HUES64 (cell line): ENCODE results near the gene OR2C3. TPM values are rescaled to one million over a fixed set of nuclear protein-coding genes. Genes with fewer than 3 reads are reported as not detected.

ENCODE experiments used
- H3K27ac ChIP-seq: 2 replicates; pipeline ENCODE4 v1.7.0; 2013; ENCODE audit warnings: low read depth, low read length, inconsistent platforms
- H3K27me3 ChIP-seq: 2 replicates; pipeline ENCODE4 v1.6.1; 2013; ENCODE audit warnings: mild to moderate bottlenecking, low read length; ENCODE audit not compliant: insufficient read depth
- H3K36me3 ChIP-seq: 2 replicates; pipeline ENCODE4 v1.6.1; 2013; ENCODE audit warnings: mild to moderate bottlenecking, low read length; ENCODE audit not compliant: insufficient read depth
- H3K4me1 ChIP-seq: 2 replicates; pipeline ENCODE4 v1.6.1; 2013; ENCODE audit warnings: mild to moderate bottlenecking, low read length, moderate library complexity; ENCODE audit not compliant: insufficient read depth
- H3K4me3 ChIP-seq: 2 replicates; pipeline ENCODE4 v1.5.1; 2013; ENCODE audit warnings: mild to moderate bottlenecking, low read length, moderate library complexity
- H3K9ac ChIP-seq: 2 replicates; pipeline ENCODE4 v1.6.1; 2013; ENCODE audit warnings: mild to moderate bottlenecking, low read depth, low read length
- H3K9me3 ChIP-seq: 2 replicates; pipeline ENCODE4 v1.6.1; 2013; ENCODE audit warnings: low read depth, low read length; ENCODE audit not compliant: insufficient read depth
- WGBS: fragments of 150-250, 120-280 bp; methylation state at CpG from one replicate; pipeline ENCODE4 v1.1.7; 2013; ENCODE audit warnings: missing lambda C conversion rate; 5-methylcytosine and 5-hydroxymethylcytosine counted together
- polyA plus RNA-seq, 2 experiments: library from polyadenylated mRNA; stranded (reverse); fragments of 50-300 nt; gene quantifications; one replicate each; pipeline ENCODE4 v1.2.3, GENCODE V29; 2013

OR2C3 gene
- not detected for polyA plus RNA-seq (2013, experiment 1 of 2)
- not detected for polyA plus RNA-seq (2013, experiment 2 of 2)

GRCh38 chr1:247536340-247536739 lies at the start of gene OR2C3:
OR2C3 (minus strand) TSS chr1:247536440; CDS start chr1:247532511, 3,929 bp downstream.
- H3K9me3 ChIP-seq: no peaks in the 10 kb centered on the region
- no peaks in the 10 kb centered on the region for H3K36me3 ChIP-seq
- H3K27me3 ChIP-seq: no peaks in the 10 kb centered on the region
- no peaks in the 10 kb centered on the region for H3K4me1 ChIP-seq
- no peak within 1 kb of the TSS for H3K9ac ChIP-seq
- no peak within 1 kb of the TSS for H3K27ac ChIP-seq
- H3K4me3 ChIP-seq: no peak within 1 kb of the TSS
- 66% methylated on average over 2 of the region's 2 CpGs for WGBS

GRCh38 chr1:247578946-247579460 lies 42.8 kb upstream of the OR2C3 start:
- Histone ChIP-seq H3K4me1 (no peaks in the 10 kb centered on the region), H3K27me3 (no peaks in the 10 kb centered on the region), H3K9me3 (no peaks in the 10 kb centered on the region), H3K9ac (no peak overlapping the region), H3K27ac (no peak overlapping the region), H3K4me3 (no peak overlapping the region), H3K36me3 (no peaks in the 10 kb centered on the region)
- WGBS: 92% methylated on average over 5 of the region's 5 CpGs

GRCh38 chr1:247576514-247576913 lies 40.3 kb upstream of the OR2C3 start:
- no peaks in the 10 kb centered on the region for H3K27me3 ChIP-seq
- H3K9me3 ChIP-seq: no peaks in the 10 kb centered on the region
- no peaks in the 10 kb centered on the region for H3K36me3 ChIP-seq
- 65% methylated on average over 2 of the region's 3 CpGs for WGBS
- no peak overlapping the region for H3K9ac ChIP-seq
- no peaks in the 10 kb centered on the region for H3K4me1 ChIP-seq
- no peak overlapping the region for H3K27ac ChIP-seq
- no peak overlapping the region for H3K4me3 ChIP-seq

GRCh38 chr1:247574664-247575063 lies 38.4 kb upstream of the OR2C3 start:
- Histone ChIP-seq H3K9me3 (no peaks in the 10 kb centered on the region), H3K9ac (no peak overlapping the region), H3K27me3 (no peaks in the 10 kb centered on the region)

GRCh38 chr1:247574236-247574635 lies 38.0 kb upstream of the OR2C3 start:
- H3K4me3 ChIP-seq: no peak overlapping the region
- H3K27ac ChIP-seq: no peak overlapping the region
- no peaks in the 10 kb centered on the region for H3K9me3 ChIP-seq
- H3K4me1 ChIP-seq: no peaks in the 10 kb centered on the region
- WGBS: no CpG with 5 or more reads among the region's 1 CpG
- H3K27me3 ChIP-seq: no peaks in the 10 kb centered on the region
- H3K9ac ChIP-seq: no peak overlapping the region
- no peaks in the 10 kb centered on the region for H3K36me3 ChIP-seq

More at GRCh38 chr1:247574664-247575063, 38.4 kb upstream of the OR2C3 start:
- Histone ChIP-seq H3K4me1 (no peaks in the 10 kb centered on the region), H3K36me3 (no peaks in the 10 kb centered on the region), H3K27ac (no peak overlapping the region), H3K4me3 (no peak overlapping the region)

- Histone ChIP-seq H3K4me1 (peaks cover 8% of the 10 kb centered on the region), H3K9me3 (no peaks in the 10 kb centered on the region), H3K9ac (no peak overlapping the region), H3K4me3 (no peak overlapping the region), H3K27me3 (no peaks in the 10 kb centered on the region), H3K27ac (no peak overlapping the region), H3K36me3 (no peaks in the 10 kb centered on the region)
- WGBS: 86% methylated on average over 9 of the region's 9 CpGs
Observed at GRCh38 chr1:247562198-247562597, 26.0 kb upstream of the OR2C3 start.

GRCh38 chr1:247561711-247562110 lies 25.5 kb upstream of the OR2C3 start:
- no peak overlapping the region for H3K9ac ChIP-seq
- H3K4me3 ChIP-seq: no peak overlapping the region
- no peaks in the 10 kb centered on the region for H3K9me3 ChIP-seq
- 79% methylated on average over 10 of the region's 10 CpGs for WGBS
- no peaks in the 10 kb centered on the region for H3K36me3 ChIP-seq
- no peaks in the 10 kb centered on the region for H3K27me3 ChIP-seq
- H3K4me1 ChIP-seq: peaks cover 8% of the 10 kb centered on the region
- H3K27ac ChIP-seq: no peak overlapping the region

GRCh38 chr1:247557926-247558674 lies 21.9 kb upstream of the OR2C3 start:
- 89% methylated on average over 2 of the region's 2 CpGs for WGBS
- no peak overlapping the region for H3K4me3 ChIP-seq
- H3K9ac ChIP-seq: no peak overlapping the region
- H3K4me1 ChIP-seq: peaks cover 8% of the 10 kb centered on the region
- no peaks in the 10 kb centered on the region for H3K36me3 ChIP-seq
- H3K9me3 ChIP-seq: no peaks in the 10 kb centered on the region
- H3K27me3 ChIP-seq: no peaks in the 10 kb centered on the region
- no peak overlapping the region for H3K27ac ChIP-seq

- Histone ChIP-seq H3K9ac (no peak overlapping the region), H3K9me3 (no peaks in the 10 kb centered on the region)
- WGBS: 48% methylated on average over 1 of the region's 2 CpGs
Observed at GRCh38 chr1:247552231-247552630, 16.0 kb upstream of the OR2C3 start.

GRCh38 chr1:247551721-247552120 lies 15.5 kb upstream of the OR2C3 start:
- Histone ChIP-seq H3K4me3 (no peak overlapping the region), H3K9ac (no peak overlapping the region), H3K36me3 (no peaks in the 10 kb centered on the region), H3K4me1 (peaks cover 11% of the 10 kb centered on the region; the same call in 1 of the 2 replicates), H3K27ac (no peak overlapping the region), H3K27me3 (no peaks in the 10 kb centered on the region), H3K9me3 (no peaks in the 10 kb centered on the region)
- 94% methylated on average over 1 of the region's 1 CpG for WGBS

More at GRCh38 chr1:247552231-247552630, 16.0 kb upstream of the OR2C3 start:
- Histone ChIP-seq H3K36me3 (no peaks in the 10 kb centered on the region), H3K27me3 (no peaks in the 10 kb centered on the region), H3K4me3 (no peak overlapping the region), H3K4me1 (peaks cover 11% of the 10 kb centered on the region; the same call in 1 of the 2 replicates), H3K27ac (no peak overlapping the region)

- H3K9me3 ChIP-seq: no peaks in the 10 kb centered on the region
- 94% methylated on average over 13 of the region's 13 CpGs for WGBS
- no peak within 1 kb of the TSS for H3K9ac ChIP-seq
- H3K27me3 ChIP-seq: no peaks in the 10 kb centered on the region
- H3K4me3 ChIP-seq: no peak within 1 kb of the TSS
- H3K36me3 ChIP-seq: no peaks in the 10 kb centered on the region
- H3K27ac ChIP-seq: no peak within 1 kb of the TSS
- peaks cover 11% of the 10 kb centered on the region; the same call in 1 of the 2 replicates for H3K4me1 ChIP-seq
Observed at GRCh38 chr1:247548769-247549182, 12.5 kb upstream of the OR2C3 start, which contains the start of gene GCSAML. GCSAML (plus strand) TSS chr1:247549134; CDS start chr1:247549192, 58 bp downstream.
